ENCODE results near the gene MYPN.
"Not testable (repeated sequence)": the region's sequence is repeated elsewhere in the genome, so short reads cannot be mapped to it uniquely, and the experiment has no call there.

Gene MYPN

DNA sequence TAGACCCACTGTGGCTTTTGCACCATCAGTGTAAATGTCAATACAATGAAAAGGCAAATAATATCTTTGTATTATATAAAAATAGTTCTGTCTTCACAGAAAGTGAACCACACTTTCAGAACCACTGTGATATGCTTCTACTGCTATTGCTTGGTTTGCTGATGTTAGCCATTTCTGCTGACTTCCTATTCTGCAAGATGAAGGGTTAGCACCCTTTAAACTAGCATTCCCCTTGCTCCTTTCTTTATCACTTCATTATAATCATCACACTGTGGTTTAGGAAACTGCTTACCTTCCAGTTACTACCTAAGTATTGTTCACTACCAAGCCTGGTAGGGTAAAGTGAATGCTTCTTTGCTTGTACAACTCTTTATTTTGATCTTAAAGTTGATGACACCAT lies 29.2 kb downstream of the MYPN start:
- no peak for DNase-seq

GRCh38 chr10:68139448-68140272 lies 30.4 kb downstream of the MYPN start:
- DNase-seq, result no peak

- DNase-seq, result no peak
Measured at GRCh38 chr10:68142761-68143160, 33.5 kb downstream of the MYPN start.

DNA sequence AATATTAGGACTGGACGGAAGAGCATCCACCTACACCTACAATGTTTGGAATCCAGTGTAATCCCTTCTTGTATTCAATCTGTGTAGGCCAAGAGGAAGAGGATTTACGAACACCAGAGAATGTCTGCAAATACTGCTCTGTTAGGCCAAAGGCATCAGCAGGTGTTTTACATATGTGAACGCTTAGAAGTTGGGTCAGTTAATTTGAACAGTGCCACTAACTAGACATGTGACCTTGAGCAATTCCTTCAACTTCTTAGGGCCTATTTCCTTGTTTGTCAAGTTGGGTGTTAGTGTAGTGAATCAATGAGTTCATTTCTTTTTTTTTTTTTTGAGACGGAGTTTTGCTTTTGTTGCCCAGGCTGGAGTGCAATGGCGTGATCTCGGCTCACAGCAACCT lies 35.4 kb downstream of the MYPN start:
- no peak for DNase-seq

DNA sequence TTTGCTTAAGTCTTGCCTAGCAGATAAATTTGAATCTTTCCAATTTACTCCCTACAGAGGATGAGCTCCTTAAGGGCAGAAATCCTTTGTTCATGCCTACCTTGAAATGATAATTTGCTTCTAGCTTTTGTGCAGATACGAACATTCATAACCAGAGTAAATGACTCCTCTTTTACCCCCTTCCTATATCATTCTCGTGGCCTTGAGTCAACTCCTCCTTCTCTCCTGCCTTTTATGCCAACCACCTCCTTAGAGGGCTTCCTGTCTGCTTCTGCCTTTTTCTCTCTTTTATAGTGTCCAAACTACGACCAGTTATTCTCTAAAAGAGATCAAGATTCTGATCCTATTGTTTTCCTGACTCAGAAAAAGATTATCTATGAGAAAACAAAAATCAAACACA lies 36.4 kb downstream of the MYPN start:
- DNase-seq, result no peak

- DNase-seq, result no peak
Measured at GRCh38 chr10:68146133-68146532, 36.8 kb downstream of the MYPN start.

GRCh38 chr10:68151453-68151852 lies 42.2 kb downstream of the MYPN start:
- DNase-seq, result no peak

GRCh38 chr10:68153473-68154210 lies 44.4 kb downstream of the MYPN start:
- DNase-seq, result peak; percentile 44

GRCh38 chr10:68154211-68154497 lies 44.9 kb downstream of the MYPN start:
- DNase-seq, result peak; percentile 71

GRCh38 chr10:68155615-68156210 lies 46.4 kb downstream of the MYPN start:
- DNase-seq, result no peak

- no peak for DNase-seq
Measured at GRCh38 chr10:68156373-68157185, 47.3 kb downstream of the MYPN start.

DNA sequence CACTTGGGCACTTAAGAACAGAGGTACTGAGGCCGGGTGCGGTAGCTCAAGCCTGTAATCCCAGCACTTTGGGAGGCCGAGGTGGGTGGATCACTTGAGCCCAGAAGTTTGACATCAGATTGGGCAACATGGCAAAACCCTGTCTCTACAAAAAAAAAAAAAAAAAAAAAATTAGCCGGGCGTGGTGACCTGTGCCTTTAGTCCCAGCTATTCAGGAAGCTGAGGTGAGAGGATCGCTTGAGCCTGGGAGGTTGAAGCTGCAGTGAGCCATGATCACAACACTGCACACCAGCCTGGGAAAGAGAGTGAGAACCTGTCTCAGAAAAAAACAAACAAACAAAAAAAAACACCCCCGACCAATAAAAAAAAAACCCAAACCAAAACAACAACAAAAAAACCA lies 48.2 kb downstream of the MYPN start:
- DNase-seq, result not testable (repeated sequence)

GRCh38 chr10:68158031-68158430 lies 48.7 kb downstream of the MYPN start:
- no peak for DNase-seq

DNA sequence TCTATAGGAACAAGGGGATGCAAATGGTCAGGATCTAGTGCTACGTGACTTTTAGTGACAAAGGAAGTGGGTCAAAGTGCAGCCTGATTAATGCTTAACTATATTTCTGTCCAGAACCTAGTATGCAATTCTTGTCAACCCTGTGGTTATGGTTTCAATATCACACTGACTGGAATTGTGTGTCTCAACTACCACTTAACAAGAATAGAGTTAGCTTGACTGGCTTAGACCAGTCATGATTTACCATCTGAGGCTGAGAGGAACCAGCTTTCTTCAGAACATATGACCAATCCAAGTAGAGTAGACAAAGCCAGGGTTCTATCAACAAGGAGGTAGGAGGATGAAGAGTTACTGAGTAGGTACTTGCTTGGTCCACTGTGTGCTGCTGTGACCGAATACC lies 54.4 kb downstream of the MYPN start:
- no peak for DNase-seq

DNA sequence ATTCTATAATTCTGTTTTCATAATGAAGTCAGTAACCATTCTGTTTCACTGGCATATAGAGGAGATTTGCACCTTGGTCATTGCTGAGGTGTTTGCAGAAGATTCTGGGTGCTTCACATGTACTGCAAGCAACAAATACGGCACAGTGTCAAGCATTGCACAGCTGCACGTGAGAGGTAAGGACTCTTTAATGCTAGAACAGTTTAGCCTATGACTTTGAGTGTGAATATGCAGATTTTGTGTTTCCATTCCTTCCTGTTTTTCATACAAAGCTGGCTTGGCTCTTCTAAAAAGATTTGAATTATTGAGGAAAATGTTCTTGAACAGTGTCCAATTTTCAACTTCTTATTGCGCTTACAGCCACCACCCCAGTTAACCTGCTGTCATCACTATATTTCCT lies 56.4 kb downstream of the MYPN start:
- DNase-seq, result no peak

- no peak for DNase-seq
Measured at GRCh38 chr10:68166871-68167585, 57.7 kb downstream of the MYPN start.

- DNase-seq, result no peak
Measured at GRCh38 chr10:68167586-68168189, 58.4 kb downstream of the MYPN start.

DNA sequence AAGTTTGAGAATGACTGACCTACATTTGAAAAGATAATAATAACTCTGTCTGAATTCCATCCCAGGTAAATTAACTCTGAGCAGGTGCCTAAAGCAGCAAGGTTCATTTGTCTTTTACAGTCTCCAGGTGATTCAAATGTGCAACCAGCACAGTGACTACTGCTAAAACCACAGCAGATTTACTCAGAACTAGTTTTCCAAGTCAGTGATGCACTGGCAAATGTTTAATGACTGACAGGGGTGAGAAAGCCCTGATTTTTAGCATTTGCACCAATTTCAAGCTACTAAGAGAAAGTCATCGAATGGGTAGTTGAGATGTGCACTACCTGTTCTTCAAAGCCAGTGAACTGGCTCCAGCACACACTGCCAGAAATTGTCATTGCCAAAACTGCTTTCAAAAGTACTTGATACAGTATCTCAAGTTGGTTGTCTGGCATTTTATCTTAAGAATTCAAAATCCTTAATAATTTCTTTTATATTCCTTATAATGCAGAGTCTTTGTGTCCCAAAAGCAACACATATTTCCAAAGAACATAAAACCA lies 62.3 kb downstream of the MYPN start:
- no peak for DNase-seq

DNA sequence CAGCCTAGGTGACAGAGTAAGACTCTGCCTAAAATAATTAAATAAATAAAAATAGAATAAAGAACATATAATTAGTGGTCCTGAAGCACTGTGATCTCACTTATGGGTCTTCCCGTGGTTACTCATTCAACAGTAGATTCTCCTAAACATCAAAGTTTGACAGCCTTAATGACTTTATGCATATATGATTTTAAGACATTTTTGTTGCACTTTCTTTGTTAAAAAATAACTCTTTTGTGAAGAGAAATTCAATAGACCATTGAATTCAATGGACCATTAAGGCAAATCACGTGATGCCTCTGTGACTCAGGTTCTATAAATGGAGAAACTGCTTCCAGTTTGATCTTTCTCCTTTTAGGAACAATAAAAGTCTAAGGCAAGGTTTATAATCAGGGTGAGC lies 63.0 kb downstream of the MYPN start:
- DNase-seq, result no peak

DNA sequence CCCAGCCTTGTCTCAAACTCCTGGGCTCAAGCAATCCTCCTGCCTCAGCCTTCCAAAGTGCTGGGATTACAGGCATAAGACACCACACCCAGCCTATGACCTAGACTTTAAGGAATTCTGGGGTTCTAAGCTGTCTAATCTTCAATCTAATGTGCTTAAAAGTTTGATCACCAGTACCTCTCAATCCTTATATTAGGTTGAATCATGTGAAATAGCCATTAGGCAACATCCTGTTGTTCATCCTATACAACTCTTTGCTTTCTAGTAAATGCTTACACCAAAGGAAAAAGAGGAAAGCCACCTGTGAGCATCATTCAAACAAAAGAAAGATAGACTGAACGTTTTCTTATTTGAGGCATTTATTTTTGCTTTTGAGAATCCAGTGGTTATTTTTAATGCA lies 66.7 kb downstream of the MYPN start:
- no peak for DNase-seq

DNA sequence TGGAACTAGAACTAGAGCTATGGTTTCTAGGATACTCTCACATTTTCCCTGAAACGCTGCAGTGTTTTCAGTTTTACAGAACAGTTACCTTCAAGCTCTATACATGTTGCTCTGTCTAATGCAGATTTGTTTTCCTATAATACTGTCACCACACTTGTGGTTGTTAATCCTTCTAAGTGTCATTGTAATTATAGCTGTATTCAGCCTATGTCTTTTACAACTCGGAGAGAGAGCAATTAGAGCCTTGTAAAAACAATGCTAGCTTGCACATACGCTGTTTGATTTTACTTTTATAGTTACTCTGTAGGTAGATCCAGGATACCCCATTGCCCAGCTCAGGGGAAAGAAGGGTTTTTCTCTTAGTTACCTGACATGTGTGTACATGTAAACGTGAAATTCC lies 67.5 kb downstream of the MYPN start:
- no peak for DNase-seq

DNA sequence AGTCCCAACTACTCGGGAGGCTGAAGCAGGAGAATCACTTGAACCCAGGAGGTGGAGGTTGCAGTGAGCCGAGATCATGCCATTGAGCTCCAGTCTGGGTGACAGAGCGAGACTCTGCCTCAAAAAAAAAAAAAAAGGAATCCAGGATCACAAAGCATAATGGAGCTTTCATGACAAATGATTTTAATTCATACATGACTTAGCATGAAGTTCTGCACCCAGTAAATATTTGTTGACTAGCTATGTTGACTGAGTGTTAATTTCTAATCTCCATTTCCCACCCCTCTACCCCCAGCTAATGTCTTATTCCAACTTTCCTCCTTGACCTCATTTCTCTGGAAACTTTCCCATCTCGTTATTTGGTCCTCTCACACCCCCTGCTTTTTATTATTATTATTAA lies 69.3 kb downstream of the MYPN start:
- DNase-seq, result no peak

All from NCI-H2171 treated with DMSO at 0.1 percent for 48 hours (cell line).